Posterior vena cava (tissue), 2 donors: Measurements from ENCODE around the gene EVPL. TPM values are rescaled to one million over a fixed set of nuclear protein-coding genes. Genes with fewer than 3 reads are reported as not detected.

Source experiments
- DNase-seq: peaks from one replicate; pipeline ENCODE4 v3.0.0-alpha.2; 2020; ENCODE audit warnings: low spot score
- intact Hi-C, 2 donors: fragments of 100-400 bp; cut with DNase I; formaldehyde crosslinking; loops; one replicate each; pipeline versions ENCODE4 v1.14.1 to v1.14.2; 2022 to 2023
- total RNA-seq, 2 donors: library from RNA; stranded (reverse); fragmentation: NEBNext Ultra II Directional; extraction: Animal tissue kit (Norgen Biotek cat#: 25700); gene quantifications; one replicate each; pipeline ENCODE4 v1.2.1, GENCODE V29; 2021
- donor health status: DM: yes; HTN: yes; CAD: no.
- donor health status: DM: yes; HTN: yes; CAD: no.

The EVPL gene
- total RNA-seq, 2 donors from 2014 or later: 0.33 to 1.3 TPM

DNA sequence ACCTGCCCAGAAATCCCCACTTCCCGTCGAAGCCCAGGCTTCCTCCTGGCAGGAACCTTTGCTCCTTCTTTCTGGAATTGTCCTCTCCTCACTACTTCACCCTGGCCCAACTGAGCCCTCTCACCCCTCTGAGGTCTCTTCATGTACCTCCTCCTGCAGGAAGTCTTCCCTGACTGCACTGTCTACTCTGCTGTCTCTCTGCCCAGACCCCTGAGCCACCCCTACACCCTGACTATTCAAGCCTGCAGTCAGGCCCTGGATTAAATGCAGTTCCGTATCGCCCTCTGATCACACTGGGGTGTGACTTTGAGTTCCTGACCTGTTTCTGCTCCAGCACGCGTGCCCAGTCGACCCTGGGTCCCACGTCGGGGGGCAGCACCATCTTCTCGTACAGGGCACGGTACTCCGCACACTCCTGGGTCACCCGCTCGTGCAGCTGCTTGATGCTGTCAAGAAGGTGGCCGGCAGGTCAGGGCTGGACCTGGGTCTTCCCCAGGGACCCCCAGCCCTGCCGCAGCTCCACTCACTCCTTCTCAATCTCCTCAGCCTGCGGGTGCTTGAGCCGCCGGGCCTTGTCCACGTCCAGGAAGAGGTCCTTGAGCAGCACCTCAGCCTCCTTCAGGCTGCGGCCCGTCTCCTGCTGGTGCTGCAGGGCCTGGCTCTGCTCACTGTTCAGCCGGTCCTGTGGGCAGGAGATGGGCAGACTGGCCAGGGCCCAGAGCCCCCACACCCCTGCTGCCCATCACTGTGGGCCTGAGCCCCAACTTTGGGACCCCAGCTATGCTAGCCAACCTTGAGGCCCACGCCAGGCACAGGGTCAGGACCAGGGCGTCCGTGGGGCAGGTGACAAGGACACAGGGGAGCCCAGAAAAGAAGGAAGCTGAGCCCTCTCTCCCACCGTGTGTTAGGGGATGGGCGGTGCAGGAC lies 3.9 kb downstream of the EVPL start:
- intact Hi-C loops: no loop called here
- DNase-seq: no peak

DNA sequence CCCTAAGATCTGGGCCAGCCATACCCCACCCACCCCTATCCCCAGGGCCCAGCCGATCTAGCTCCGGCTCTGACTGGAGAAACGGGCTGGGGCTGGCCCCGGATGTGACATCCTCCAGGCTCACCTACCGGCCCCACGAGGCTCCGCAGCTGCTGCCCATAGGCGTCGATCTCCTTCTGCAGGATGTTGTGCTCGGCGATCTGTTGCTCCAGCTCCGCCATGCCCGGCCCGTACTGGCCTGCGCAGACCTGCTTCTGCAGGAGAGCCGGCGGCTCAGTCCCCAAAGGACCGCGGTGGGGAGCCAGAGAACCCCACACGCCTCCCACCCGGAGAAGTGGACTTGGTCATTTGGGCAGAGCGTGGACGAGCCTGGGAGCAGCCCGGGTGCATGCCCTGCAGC lies 4.8 kb downstream of the EVPL start:
- no peak for DNase-seq
- intact Hi-C loops: no loop called here

DNA sequence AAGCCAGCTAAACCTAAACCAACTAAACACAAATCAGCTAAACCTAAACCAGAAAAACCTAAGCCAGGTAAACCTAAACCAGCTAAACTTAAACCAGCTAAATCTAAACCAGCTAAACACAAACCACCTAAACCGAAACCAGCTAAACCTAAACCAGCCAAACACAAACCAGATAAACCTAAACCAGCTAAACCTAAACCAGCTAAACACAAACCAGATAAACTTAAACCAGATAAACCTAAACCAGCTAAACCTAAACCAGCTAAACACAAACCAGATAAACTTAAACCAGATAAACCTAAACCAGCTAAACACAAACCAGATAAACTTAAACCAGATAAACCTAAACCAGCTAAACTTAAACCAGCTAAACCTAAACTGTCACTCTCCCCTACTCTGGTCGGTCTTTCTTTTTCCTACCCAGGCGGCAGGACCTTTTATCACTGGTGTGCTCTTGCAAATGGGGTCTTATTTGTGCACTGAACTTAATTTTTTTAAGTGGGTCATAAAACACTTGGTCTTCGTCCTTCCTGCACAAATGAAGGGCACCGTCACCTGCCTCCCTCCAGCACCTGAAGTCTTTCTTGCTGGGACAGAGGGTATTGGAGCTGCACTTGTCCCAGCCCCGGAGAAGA lies 7.2 kb downstream of the EVPL start:
- no peak for DNase-seq

DNA sequence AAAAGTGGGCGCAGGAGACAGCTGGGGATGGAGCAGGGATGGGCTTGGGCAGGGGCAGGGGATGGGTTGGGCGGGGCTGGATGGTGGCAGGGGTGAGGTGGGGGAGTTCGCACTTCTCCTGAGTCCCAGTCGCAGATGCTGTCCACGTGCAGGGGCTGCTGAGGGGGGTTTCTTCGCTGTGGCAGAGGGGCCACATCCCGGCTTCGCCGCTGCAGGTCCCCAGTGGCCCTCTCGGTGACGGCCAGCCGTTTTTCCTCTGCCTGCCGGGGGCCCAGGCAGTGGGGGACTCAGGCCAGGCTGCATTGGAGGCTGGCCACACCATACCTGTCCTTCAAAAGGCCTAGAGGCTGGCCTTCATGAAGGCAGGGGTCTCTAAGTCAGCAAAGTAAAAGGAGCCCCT lies 8.3 kb downstream of the EVPL start:
- intact Hi-C loops: loop anchor here in 1 of 2 donors (10.0 kb wide), 1 partner anchor 266 kb away; no protein-coding TSS in a partner anchor
- no peak for DNase-seq

More for the DNA sequence above, 7.2 kb downstream of the EVPL start:
- intact Hi-C loops: loop anchor here in 1 of 2 donors (10.0 kb wide), 1 partner anchor 265 kb away; no protein-coding TSS in a partner anchor

DNA sequence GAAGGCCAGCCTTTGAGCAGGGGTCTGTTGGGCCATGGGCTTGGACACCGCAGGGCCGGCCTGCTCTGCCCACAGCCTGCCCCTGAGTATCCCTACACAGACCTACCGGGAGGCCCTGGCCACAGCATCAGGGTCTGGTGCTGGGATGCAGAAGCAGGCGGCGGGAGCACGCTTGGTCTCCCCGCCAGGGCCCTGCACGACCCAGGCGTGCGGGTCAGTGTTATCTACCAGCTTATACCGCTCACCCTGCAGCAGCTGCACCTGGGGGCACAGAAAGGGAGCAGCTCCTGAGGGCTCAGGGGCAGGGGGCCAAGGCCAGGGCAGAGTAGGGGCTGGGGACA lies 8.8 kb downstream of the EVPL start:
- intact Hi-C loops: loop anchor here in 1 of 2 donors (10.0 kb wide), 1 partner anchor 266 kb away; no protein-coding TSS in a partner anchor

DNA sequence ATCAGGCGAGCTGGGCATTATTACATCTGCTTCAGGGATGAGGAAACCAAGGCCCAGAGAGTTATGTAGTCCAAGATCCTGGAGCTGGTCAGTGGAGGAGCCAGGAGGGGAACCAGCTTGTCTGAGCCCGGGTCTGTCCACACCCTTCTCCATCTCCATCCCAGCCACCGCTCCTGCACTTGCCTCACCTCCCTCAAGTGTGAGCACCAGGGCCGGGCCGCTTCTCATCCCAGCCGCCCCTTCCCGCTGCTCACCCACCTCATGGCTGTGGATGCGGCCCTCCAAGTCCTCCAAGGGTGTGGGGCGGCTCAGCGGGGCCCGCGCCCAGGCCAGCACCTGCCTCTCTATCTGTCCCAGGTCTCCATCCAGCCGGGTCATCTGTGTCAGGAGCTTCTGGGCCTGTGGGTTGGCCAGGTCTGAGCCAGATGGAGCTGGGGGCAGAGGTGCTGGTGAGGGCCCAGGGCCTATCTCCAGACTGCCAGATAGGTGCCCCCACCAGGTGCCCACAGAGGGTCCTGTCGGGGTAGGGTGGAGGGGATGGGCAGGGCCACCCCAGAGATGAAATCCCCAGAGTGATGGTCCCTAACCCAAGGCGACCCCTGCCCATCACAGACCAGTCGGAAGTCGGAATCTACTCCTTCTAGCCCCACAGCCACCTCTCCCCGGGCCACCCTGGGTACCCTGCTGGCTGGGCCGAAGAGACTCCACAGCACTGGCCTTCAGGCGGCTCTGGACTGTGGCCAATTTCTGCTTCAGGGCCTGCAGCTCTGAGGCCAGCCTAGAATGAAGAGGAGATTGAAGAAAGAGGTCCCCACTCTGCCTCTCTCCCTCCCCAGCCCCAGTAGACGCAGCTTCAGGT lies 9.4 kb downstream of the EVPL start:
- no peak for DNase-seq
- intact Hi-C loops: loop anchor here in 1 of 2 donors (10.0 kb wide), 1 partner anchor 267 kb away; no protein-coding TSS in a partner anchor

More for the DNA sequence above, 8.8 kb downstream of the EVPL start:
- no peak for DNase-seq

DNA sequence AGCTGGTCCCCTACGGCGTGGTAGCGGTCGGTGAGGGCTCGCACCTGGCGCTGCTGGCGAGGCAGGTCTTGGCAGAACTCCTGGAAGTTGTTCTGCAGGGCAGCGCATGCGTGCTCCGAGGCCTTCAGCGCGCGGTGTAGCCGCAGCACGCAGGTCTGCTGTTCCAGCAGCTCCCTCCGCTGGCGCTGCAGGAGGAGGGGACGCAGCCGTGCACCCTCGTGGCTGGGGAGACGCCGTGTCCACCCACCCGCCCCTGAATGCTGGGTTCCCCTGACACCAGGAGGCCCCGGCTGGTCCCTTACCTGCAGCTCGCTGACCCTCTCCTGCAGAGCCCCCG lies 12.2 kb downstream of the EVPL start:
- DNase-seq: no peak
- intact Hi-C loops: loop anchor here (5.0 to 10.0 kb wide), 2 partner anchors 267 to 270 kb away; no protein-coding TSS in a partner anchor

DNA sequence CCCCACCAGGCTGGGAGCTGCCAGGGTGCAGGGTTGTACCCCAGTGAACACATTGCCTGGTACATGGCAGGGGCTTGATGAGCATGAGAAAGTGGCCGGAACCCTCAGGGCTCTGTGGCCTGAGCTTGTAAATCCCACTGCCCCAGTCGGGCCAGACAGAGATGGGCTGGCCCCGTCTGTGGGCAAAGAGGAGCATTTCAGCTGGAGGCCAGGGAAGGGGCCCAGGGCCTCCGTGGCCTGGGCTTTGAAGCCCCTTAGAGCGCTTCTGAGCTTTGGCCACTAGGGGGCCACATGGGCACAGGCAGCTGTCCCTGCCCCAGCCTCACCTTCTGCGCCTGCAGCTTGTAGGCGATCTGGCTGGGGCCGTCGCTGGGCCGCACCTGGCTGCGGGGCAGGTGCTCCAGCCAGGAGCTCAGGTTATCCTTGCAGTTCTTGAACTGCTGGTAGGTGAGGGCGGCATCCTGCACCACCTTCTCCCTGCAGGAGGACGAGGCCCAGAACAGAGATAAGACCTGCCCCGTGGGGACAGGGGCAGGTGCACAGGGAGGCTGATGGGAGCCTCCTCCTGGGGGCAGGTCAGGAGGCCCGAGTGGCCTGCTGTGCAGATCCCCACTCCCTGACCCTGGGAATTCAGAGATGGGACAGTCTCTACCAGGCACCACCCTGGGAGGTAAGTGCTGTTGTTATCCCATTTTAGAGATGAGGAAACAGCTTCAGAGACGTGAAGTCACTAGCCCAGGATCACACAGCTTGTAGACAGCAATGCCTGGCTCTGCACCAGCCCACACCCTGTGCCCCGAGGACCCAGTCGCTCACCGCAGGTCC lies 12.8 kb downstream of the EVPL start:
- intact Hi-C loops: loop anchor here (5.0 to 10.0 kb wide), 2 partner anchors 268 to 270 kb away; no protein-coding TSS in a partner anchor

DNA sequence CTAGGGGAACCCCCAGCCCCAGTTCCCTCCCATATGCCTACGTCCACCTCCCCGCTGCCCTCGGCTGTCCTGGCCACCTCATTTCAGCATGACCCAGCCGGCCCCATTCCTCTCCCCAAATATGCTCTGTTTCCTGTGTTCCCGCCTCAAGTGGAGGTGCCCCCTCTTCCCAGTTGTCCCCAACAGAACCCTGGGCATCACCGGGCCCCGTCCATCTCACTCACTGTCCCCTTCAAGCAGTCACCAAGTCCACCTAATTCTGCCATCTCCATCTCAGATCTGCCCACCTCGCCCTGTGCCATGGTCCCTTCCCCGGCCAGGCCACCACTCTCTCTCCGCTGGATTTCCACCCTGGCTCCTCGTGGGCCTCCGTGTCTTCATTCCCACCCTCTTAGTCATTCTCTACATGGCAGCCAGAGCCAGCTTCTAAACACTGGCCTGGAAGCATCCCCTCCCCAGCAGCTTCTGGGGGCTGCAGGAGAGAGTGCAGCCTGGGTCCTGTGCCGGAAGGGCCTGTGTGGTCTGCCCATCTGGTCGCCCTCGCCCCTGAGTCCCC lies 13.7 kb downstream of the EVPL start:
- intact Hi-C loops: loop anchor here (5.0 to 10.0 kb wide), 2 partner anchors 269 to 271 kb away; no protein-coding TSS in a partner anchor
- no peak for DNase-seq

More for the DNA sequence above, 12.8 kb downstream of the EVPL start:
- no peak for DNase-seq

DNA sequence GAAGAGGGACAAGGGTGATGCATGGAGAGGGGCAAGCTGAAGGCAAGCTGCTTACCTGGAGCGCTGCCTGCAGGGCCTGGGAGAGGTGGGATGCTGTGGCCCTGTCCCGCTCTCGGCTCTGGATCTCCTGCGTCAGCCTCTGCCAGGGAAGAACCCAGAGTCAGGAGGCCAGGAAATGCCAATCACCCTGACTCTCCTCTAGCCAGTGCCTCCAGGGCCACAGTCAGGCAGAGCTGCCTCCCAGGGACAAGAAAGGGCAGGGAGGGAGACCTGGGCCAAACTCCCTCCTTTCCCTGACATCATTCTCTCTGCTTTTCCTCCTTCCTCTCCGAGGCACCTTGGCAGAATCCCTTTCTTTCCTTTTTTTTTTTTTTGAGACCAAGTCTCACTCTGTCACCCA lies 15.2 kb downstream of the EVPL start:
- no peak for DNase-seq

DNA sequence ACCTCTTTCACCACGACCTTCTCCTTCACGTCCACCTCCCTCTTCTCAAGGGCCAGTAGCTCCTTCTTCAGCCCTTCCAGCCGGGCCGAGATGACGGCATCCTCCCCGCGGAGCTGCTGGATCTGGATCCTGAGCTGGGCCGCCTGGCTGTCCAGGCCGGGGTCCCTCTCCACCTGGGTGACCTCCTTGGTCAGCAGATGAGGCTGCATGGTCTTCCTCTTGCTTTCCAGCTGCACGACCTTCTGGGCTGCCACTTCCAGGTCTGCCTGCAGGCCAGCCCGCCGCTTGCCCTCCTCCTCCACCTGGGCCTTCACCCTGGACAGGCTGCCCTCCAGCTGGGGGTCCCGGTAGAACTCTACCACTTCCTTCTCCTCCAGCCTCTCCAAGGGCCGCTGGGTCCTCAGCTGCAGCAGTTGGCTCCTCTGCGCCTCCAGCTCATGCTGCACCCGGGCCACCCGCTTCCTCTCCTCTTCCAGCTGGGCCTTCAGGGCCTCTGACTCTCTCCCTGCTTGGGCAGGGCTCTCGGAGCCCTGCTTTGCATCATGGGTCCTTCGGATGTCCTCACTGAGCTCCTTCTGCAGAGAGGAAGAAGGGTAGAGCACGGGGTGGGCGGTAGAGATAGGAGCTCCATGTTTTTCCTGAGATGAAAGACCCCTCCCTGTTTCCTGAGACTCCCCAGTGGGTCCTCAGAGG lies 17.0 kb downstream of the EVPL start:
- intact Hi-C loops: loop anchor here (5.0 to 10.0 kb wide), 3 partner anchors 103 to 275 kb away; no protein-coding TSS in a partner anchor
- DNase-seq: no peak

More for the DNA sequence above, 15.2 kb downstream of the EVPL start:
- intact Hi-C loops: loop anchor here (5.0 to 10.0 kb wide), 2 partner anchors 270 to 273 kb away; no protein-coding TSS in a partner anchor

DNA sequence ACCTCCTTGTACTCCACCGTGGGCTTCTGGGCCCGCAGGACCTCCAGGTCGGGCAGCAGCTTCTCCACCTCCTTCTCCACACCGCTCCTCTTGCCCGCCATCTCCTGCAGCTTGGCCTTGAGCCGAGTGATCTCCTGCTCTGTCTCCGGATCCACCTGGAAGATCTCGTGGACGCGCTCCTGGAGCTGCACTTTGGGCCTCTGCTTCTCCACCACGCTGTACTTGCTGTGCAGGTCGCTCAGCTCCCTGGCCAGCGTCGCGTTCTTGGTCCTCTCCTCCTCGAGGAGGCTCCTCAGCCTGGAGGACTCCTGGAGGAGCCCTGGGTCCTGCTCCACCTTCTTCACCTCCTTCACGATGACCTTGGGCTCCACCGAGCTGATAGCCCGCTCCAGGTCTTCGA lies 17.7 kb downstream of the EVPL start:
- no peak for DNase-seq
- intact Hi-C loops: loop anchor here (5.0 kb wide), 1 partner anchor 102 kb away; no protein-coding TSS in a partner anchor

DNA sequence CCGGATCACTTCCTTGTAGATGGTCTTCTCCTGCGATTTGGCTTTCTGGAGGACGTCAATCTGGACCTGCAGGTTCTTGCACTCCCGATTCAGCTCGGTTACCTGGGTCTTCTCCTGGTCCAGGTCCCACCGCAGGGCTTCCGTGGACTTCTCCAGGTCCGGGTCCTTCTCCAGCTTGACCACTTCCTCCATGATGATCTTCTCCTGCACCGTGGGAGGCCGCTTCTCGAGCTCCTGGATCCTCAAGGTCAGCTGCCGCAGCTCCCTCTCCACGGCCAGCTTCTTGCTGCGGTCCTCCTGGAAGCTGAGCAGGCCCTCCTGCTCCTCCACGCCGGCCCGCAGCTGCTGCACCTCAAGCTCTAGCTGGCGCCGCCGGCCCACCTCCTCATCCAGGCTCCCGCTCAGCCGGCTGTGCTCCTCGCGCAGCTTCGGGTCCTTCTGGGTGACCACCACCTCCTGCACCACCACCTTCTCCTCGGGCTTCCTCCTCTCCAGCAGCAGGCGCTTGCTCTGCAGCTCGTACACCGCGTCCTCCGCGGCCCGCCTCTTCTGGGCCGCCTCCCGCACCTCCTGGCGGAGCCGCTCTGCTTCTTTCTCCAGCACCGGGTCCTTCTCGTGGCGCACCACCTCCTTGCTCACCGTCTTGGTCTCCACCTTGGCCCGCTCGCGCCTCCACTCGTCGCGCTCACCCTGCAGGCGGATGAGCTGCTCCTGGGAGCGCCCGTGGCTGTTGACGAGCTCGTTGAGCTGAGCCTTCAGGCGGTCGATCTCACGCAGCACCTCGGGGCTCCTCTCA lies 18.3 kb downstream of the EVPL start:
- DNase-seq: no peak
- intact Hi-C loops: loop anchor here (5.0 kb wide), 1 partner anchor 102 kb away; no protein-coding TSS in a partner anchor

DNA sequence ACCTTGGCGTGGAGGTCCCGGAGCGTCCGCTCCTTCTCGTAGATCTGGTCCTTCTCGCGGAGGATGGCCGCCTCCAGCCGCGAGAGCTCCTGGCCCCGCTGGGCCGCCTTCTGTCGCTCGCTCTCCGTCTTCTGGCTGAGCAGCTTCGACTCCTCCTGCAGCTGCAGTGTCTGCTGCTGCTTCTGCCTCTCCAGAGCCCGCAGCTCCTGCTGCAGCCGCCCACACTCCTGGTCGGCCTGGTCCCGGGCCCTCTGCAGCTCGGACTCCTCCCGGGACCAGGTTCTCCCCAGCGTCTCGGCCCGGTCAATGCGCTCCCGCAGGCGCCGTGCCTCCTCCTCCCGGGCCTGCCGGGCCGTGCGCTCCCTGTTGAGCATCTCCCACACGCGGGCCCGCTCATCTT lies 18.9 kb downstream of the EVPL start:
- no peak for DNase-seq
- intact Hi-C loops: loop anchor here (5.0 kb wide), 1 partner anchor 101 kb away; no protein-coding TSS in a partner anchor

DNA sequence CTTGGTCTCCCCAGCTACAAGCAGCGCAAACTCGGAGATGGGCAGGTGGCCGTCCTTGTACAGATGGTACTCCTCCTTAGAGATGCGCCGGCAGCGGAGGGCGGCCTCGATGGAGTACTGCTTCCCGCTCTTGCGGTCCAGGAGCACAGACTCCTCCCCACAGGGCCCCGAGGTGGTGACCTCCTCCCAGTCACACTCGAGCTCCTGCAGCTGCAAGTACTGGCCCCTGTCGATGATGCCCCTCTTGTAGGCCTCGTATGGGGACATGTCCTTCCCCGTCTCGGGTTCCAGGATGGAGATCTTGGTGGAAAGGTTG lies 19.3 kb downstream of the EVPL start:
- DNase-seq: no peak
- intact Hi-C loops: loop anchor here (5.0 kb wide), 1 partner anchor 101 kb away; no protein-coding TSS in a partner anchor

DNA sequence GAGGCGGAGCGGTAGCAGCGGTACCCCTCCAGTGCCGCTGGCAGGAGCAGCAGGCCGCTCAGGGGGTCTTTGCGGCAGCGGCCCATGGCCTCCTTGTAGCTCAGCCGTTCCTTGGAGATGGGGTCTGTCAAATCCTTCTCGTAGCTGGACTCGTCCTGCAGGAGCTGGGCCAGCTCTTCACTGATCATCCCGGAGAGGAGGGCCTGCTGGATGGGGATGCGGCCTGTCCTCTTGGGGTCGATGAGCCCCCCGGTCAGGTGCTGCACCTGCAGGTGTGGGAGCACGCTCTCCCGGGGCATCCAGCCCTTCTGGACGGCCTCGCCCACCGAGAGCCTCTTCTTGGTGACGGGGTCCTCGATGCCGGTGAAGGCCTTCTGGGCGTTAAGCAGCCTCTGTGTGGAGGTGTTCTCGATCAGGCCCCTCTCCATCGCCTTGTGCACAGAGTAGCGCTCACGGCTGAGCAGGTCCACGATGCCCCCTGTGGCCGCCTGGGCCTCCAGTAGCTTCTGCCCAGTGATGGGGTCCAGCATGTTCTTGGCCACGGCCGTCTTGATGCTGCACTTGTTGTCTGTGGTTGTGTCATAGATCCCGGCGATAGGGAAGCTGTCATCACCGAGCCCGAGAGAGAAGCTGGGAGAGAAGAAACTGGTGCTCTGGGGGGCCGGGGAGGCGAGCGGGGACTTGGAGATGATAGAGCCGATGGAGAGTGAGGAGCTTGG lies 19.8 kb downstream of the EVPL start:
- intact Hi-C loops: loop anchor here (5.0 kb wide), 1 partner anchor 100 kb away; no protein-coding TSS in a partner anchor
- DNase-seq: no peak
